Thyroid gland (tissue), 4 donors: ENCODE results near the gene PTGDS. TPM values are rescaled to one million over a fixed set of nuclear protein-coding genes. Genes with fewer than 3 reads are reported as not detected.

Source experiments
- DNase-seq, 2 donors: peaks; one replicate each; pipeline ENCODE4 v3.0.0-alpha.2; 2019
- H3K27ac ChIP-seq, 3 donors: fragments of 200-600 bp; sonication (generic); 1 replicate in 2 of 3; 2 replicates in 1 of 3; pipeline ENCODE4 v1.5.1; 2016 to 2019; ENCODE audit warnings: mild to moderate bottlenecking in 1 of 3, moderate library complexity in 1 of 3
- H3K27me3 ChIP-seq: fragments of 200-600 bp; sonication (generic); one replicate; pipeline ENCODE4 v1.5.1; 2019
- H3K36me3 ChIP-seq, 2 donors: fragments of 200-600 bp; sonication (generic); one replicate each; pipeline ENCODE4 v1.5.1; 2016 to 2019
- H3K4me1 ChIP-seq, 2 donors: fragments of 200-600 bp; sonication (generic); one replicate each; pipeline ENCODE4 v1.5.1; 2017 to 2019
- H3K4me3 ChIP-seq, 3 donors: fragments of 200-600 bp; sonication (generic); replicated peaks in 1 of 3; 1 replicate in 2 of 3; 2 replicates in 1 of 3; pipeline ENCODE4 v1.5.1; 2016; ENCODE audit warnings: mild to moderate bottlenecking in 1 of 3
- H3K9me3 ChIP-seq: fragments of 200-600 bp; sonication (generic); one replicate; pipeline ENCODE4 v1.5.1; 2017
- CTCF ChIP-seq, 6 experiments: fragments of 200-600 bp in 3 of 6; fragments of 450-650 bp in 3 of 6; sonication (generic) in 3 of 6; IDR thresholded peaks; one replicate each; pipeline ENCODE4 v1.5.1; 2016 to 2019; ENCODE audit warnings: antibody characterized with exemption in 6 of 6, mild to moderate bottlenecking in 2 of 6, inconsistent platforms in 1 of 6, moderate library complexity in 1 of 6
- POLR2A ChIP-seq, 2 donors: fragments of 450-650 bp; IDR thresholded peaks; one replicate each; pipeline ENCODE4 v1.6.1; 2017; ENCODE audit warnings: antibody characterized with exemption in 2 of 2, mild to moderate bottlenecking in 2 of 2, moderate library complexity in 1 of 2
- WGBS, 2 donors: methylation state at CpG; one replicate each; pipeline ENCODE4 v1.1.5; 2017; 5-methylcytosine and 5-hydroxymethylcytosine counted together
- intact Hi-C: fragments of 100-400 bp; cut with DNase I; formaldehyde crosslinking; loops from one replicate; pipeline ENCODE4 v1.15.1; 2023
- total RNA-seq, 4 donors: library from RNA; depleted of rRNA; stranded (reverse); fragments of >200 nt; gene quantifications; one replicate each; pipeline ENCODE4 v1.2.3, GENCODE V29; 2016

The PTGDS gene
- total RNA-seq, 4 donors from 2014 or later: 5.0 to 39.5 (median 33.9) TPM

GRCh38 chr9:136946228-136947027 lies 30.9 kb upstream of the PTGDS start:
- H3K27ac ChIP-seq: peak overlapping the region; percentile 71 to 89 (median 72)
- DNase-seq: peak; percentile 31 to 35
- no peaks in the 10 kb centered on the region for H3K27me3 ChIP-seq
- H3K36me3 ChIP-seq: peaks cover 16% of the 10 kb centered on the region in 2 donors
- 78 to 83% methylated on average over 11 to 21 of the region's 27 CpGs for WGBS, 2 donors
- no peaks in the 10 kb centered on the region for H3K9me3 ChIP-seq
- H3K4me1 ChIP-seq: peaks cover 51 to 71% of the 10 kb centered on the region in 2 donors
- no peak for TF ChIP-seq POLR2A (IDR thresholded peaks at IDR 0.05)
- TF ChIP-seq CTCF (IDR thresholded peaks at IDR 0.05): no peak
- no peak overlapping the region for H3K4me3 ChIP-seq
- intact Hi-C loops: loop anchor here (5.0 kb wide), 1 partner anchor 139 kb away; the partner anchor contains the start of gene RABL6

GRCh38 chr9:136947028-136947891 lies 30.0 kb upstream of the PTGDS start:
- peak overlapping the region; percentile 71 to 89 (median 72) for H3K27ac ChIP-seq
- intact Hi-C loops: loop anchor here (5.0 kb wide), 1 partner anchor 140 kb away; the partner anchor contains the start of gene RABL6
- peak; percentile 55 to 62 for DNase-seq
- no peak overlapping the region for H3K4me3 ChIP-seq
- no peaks in the 10 kb centered on the region for H3K9me3 ChIP-seq
- peaks cover 8% of the 10 kb centered on the region in 2 donors for H3K36me3 ChIP-seq
- TF ChIP-seq CTCF (IDR thresholded peaks at IDR 0.05): no peak
- no peak for TF ChIP-seq POLR2A (IDR thresholded peaks at IDR 0.05)
- WGBS, 2 donors: 4 to 54% methylated on average over 4 to 26 of the region's 26 CpGs
- H3K27me3 ChIP-seq: no peaks in the 10 kb centered on the region
- H3K4me1 ChIP-seq: peaks cover 60 to 80% of the 10 kb centered on the region in 2 donors

DNA sequence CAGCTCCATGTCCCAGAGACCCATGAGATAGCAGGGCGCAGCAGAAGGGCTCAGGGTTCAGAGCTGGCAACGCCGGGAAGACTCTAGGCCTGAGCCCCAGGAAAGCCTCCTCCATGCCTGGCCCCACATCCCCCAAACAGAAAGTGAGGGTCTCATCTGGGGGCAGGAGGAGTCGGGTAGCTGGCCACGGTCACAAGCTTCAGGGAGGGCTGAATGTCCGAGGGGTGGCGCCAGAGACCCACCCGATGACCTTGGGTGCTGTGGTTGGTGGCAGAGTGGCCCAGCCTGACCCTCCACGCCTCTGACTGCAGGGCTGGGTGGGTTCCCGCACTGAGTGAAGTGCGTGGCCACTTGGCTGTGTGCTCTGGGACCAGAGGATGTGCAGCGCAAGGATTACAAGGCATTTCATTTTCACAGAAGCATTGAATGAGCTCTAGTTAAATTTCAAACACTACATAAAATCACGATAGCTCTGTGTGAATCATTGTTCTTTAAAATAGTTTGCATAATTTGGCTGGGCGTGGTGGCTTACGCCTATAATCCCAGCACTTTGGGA lies 29.3 kb upstream of the PTGDS start:
- Histone ChIP-seq H3K4me1 (peaks cover 66 to 82% of the 10 kb centered on the region in 2 donors), H3K9me3 (no peaks in the 10 kb centered on the region), H3K27me3 (no peaks in the 10 kb centered on the region), H3K27ac (peak overlapping the region; percentile 71 to 89 (median 72)), H3K4me3 (no peak overlapping the region), H3K36me3 (peaks cover 0 to under 1% of the 10 kb centered on the region in 2 donors)
- peak in 4 of 6 experiments; percentile 30 to 55 (median 45) for TF ChIP-seq CTCF (IDR thresholded peaks at IDR 0.05)
- TF ChIP-seq POLR2A (IDR thresholded peaks at IDR 0.05): no peak
- intact Hi-C loops: loop anchor here (2.0 to 5.0 kb wide), 2 partner anchors 83 to 141 kb away; partner anchors contain the start of gene RABL6
- 49 to 60% methylated on average over 6 to 15 of the region's 15 CpGs for WGBS, 2 donors
- DNase-seq: peak; percentile 65 to 67

DNA sequence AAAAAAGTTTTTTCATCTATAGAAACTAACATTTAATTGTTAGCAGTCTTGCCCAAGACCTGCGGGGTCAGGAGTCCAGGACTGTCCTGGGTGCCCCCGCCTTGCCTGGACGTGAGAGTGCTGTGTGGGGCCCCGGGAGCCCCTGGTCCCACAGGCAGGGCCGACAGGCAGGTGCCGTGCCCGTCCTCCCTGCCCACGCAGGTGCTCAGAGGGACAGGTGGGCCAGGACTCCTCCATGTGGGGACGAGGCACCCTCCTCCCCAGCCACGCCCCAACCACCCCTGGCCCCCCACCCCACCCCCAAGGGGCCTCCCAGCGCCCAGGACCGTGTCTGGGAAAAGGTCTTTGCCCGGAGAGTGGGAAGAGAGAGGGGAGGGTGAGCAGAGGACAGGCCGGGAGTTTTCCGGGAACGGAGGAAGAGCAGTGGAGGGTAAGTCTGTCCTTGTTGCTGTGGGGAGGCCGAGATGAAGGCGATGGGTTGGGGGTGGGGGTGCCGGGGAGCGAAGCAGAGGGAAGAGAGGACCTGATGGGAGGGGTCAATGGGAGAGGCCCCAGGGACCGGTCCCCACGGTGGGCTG lies 28.0 kb upstream of the PTGDS start:
- Histone ChIP-seq H3K36me3 (no peaks in the 10 kb centered on the region), H3K9me3 (no peaks in the 10 kb centered on the region), H3K4me1 (peaks cover 60 to 84% of the 10 kb centered on the region in 2 donors), H3K4me3 (peak overlapping the region in 2 of 3 donors; percentile 38 to 53), H3K27ac (peak overlapping the region; percentile 78 to 96 (median 95)), H3K27me3 (no peaks in the 10 kb centered on the region)
- WGBS, 2 donors: 10 to 11% methylated on average over 14 to 21 of the region's 22 CpGs
- DNase-seq: peak; percentile 32 to 36
- TF ChIP-seq CTCF (IDR thresholded peaks at IDR 0.05): no peak
- no peak for TF ChIP-seq POLR2A (IDR thresholded peaks at IDR 0.05)
- intact Hi-C loops: loop anchor here (2.0 to 5.0 kb wide), 2 partner anchors 81 to 142 kb away; partner anchors contain the start of gene RABL6
